NB4 (cell line): ENCODE measurements around the gene AVL9.
A peak's percentile ranks its signal among the peaks of the same experiment; 100 is the strongest.
"Not testable (repeated sequence)": the region's sequence is repeated elsewhere in the genome, so short reads cannot be mapped to it uniquely, and the experiment has no call there.

Source experiments
- DNase-seq: peaks from one replicate; pipeline ENCODE4 v3.0.0; 2010; ENCODE audit warnings: low read depth
- H3K4me3 ChIP-seq: one replicate; pipeline ENCODE4 v1.5.1; 2011; ENCODE audit warnings: mild to moderate bottlenecking, low read depth, low read length, moderate library complexity
- CTCF ChIP-seq: IDR thresholded peaks from one replicate; pipeline ENCODE4 v1.5.1; 2012; ENCODE audit warnings: low read depth, low read length
- MAX ChIP-seq: IDR thresholded peaks from 2 replicates; pipeline ENCODE4 v1.6.1; 2011; ENCODE audit warnings: low read depth, low read length
- MYC ChIP-seq: IDR thresholded peaks from 2 replicates; pipeline ENCODE4 v1.6.1; 2011; ENCODE audit warnings: low read depth, low read length
- POLR2A ChIP-seq: IDR thresholded peaks from 2 replicates; pipeline ENCODE4 v1.6.1; 2011; ENCODE audit warnings: mild to moderate bottlenecking; ENCODE audit not compliant: insufficient read length; ENCODE audit errors: extremely low read depth

The AVL9 gene

DNA sequence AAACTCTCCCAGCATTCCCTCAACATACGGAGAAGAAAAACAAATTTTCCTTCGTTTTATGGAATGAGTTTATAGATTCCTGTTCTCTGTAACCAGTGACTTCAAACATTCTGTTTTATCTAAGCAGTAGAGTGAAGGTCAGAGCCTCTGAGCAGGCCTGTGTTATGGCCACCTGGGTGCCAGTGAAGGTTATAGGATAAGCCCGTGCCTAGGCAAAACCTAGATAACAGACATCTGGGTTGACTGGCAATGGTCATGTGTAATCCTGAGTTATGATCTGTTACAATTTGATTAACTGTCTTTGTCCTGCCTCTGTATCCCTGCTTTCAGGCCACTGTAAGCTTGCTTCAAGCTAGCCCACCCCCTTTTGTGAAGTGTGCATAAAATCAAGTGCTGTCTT, 13.4 kb upstream of the AVL9 start:
- DNase-seq = no peak
- TF ChIP-seq CTCF (no peak), MAX (no peak), POLR2A (no peak), MYC (no peak)

GRCh38 chr7:32489788-32490126, 5.5 kb upstream of the AVL9 start:
- DNase-seq = no peak
- peak overlapping the region; percentile 86 for H3K4me3 ChIP-seq
- TF ChIP-seq POLR2A (no peak), MAX (no peak), MYC (no peak), CTCF (no peak)

More for the DNA sequence above, 13.4 kb upstream of the AVL9 start:
- H3K4me3 ChIP-seq = no peak overlapping the region

DNA sequence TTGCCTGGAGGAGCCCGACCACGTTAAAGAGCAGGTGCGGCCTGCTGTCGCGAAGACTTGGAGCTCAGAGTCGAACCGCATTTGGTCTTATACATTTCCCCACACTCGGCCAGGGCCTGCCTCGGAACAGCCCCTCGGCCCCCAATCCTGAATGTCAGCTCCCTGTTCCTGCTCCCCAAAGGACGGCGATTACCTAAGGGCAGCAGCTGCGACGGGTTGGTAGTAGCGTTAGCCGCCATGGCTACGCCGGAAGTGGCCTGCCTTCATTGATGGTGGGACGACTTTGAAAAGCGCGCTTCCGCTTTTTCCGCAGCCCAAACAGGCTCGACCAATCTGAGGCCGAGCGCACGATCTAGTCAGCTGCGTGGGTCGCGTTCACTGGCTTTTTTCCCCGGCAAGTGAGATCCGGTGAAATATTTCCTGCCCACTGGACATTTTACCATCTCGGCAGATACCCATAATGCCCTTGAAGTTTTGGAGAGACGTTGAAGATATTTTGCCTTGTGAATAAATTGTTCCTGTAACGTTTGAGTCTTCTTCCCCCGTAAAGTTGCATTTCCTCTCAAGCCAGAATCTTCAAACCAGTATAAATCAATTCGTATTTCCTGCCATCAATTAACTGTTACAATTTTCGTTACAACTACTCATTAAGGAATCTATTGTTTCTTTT, 5.0 kb upstream of the AVL9 start, which contains the start of gene LSM5:
Gene LSM5, minus strand, starts transcription at position 254 of the 670 bp plus-strand sequence. Its CDS starts 15 bp downstream, at position 239.
- H3K4me3 ChIP-seq = peak within 1 kb of the TSS; percentile 86
- peak; percentile 99 for DNase-seq
- TF ChIP-seq POLR2A = peak; percentile 70
- peak; percentile 79 for TF ChIP-seq MAX
- no peak for TF ChIP-seq CTCF
- TF ChIP-seq MYC = peak; percentile 70; the same call in 1 of the 2 replicates

- peak overlapping the region; percentile 88 for H3K4me3 ChIP-seq
- DNase-seq = no peak
- TF ChIP-seq POLR2A (peak; percentile 72), CTCF (no peak), MAX (peak; percentile 18; the same call in 1 of the 2 replicates), MYC (no peak)
Measured at GRCh38 chr7:32494946-32495297, 367 bp upstream of the AVL9 start.

GRCh38 chr7:32496052-32496813, 944 bp downstream of the AVL9 start:
- peak overlapping the region; percentile 85 for H3K4me3 ChIP-seq
- TF ChIP-seq CTCF = no peak
- no peak for TF ChIP-seq MAX
- TF ChIP-seq POLR2A = no peak
- TF ChIP-seq MYC = no peak
- no peak for DNase-seq

- H3K4me3 ChIP-seq = not testable (repeated sequence)
Measured at GRCh38 chr7:32499755-32500154, 4.5 kb downstream of the AVL9 start.

GRCh38 chr7:32500216-32500615, 4.9 kb downstream of the AVL9 start:
- H3K4me3 ChIP-seq, DNase-seq: not testable (repeated sequence)

More at GRCh38 chr7:32499755-32500154, 4.5 kb downstream of the AVL9 start:
- DNase-seq = not testable (repeated sequence)
